Endothelial cell of umbilical vein (primary cell): ENCODE results near the gene SCN9A. TPM values are rescaled to one million over a fixed set of nuclear protein-coding genes. Genes with fewer than 3 reads are reported as not detected.

Experiments
- BruUV-seq: library from RNA; stranded (reverse); fragments of 400-500 nt; replicated peaks from 2 replicates; lab custom pipeline; 2021; lab: Mats Ljungman, UMichigan
- CTCF ChIA-PET: fragments of 300-600, 350-600 bp; sonication (Branson Sonifier 250); formaldehyde crosslinking; loops from one replicate; lab custom pipeline; 2021; ENCODE audit warnings: antibody characterized with exemption, inconsistent platforms; lab: Charles Lee
- POLR2A ChIA-PET: fragments of 300-600, 350-600 bp; sonication (Branson Sonifier 250); formaldehyde crosslinking; loops from one replicate; lab custom pipeline; 2021; ENCODE audit warnings: antibody characterized with exemption, inconsistent platforms; lab: Charles Lee
- DNase-seq: peaks from one replicate; pipeline ENCODE4 v3.0.0-alpha.2; 2011; ENCODE audit warnings: low read depth, low spot score
- FAIRE-seq: peaks from 2 replicates; lab custom pipeline; 2011; peaks lifted over from hg19 to GRCh38; lab: Jason Lieb, UNC
- H2AFZ ChIP-seq: 2 replicates; pipeline ENCODE4 v1.6.0; 2012; ENCODE audit warnings: low read depth, low read length, control low read depth, inconsistent platforms
- H3K27ac ChIP-seq: 2 replicates; pipeline ENCODE4 v1.5.1; 2011; ENCODE audit warnings: low read depth, mild to moderate bottlenecking, control low read depth, low read length, moderate library complexity; ENCODE audit not compliant: insufficient read depth
- H3K27me3 ChIP-seq, 2 experiments: 2 replicates each; pipeline versions ENCODE4 v1.6.0 to v1.6.1; 2011; ENCODE audit warnings: low read length in 2 of 2, mixed read lengths in 1 of 2; ENCODE audit not compliant: control insufficient read depth in 2 of 2, insufficient read depth in 2 of 2
- H3K36me3 ChIP-seq, 2 experiments: 2 replicates in 1 of 2; 3 replicates in 1 of 2; pipeline ENCODE4 v1.5.1; 2011; ENCODE audit warnings: low read length in 2 of 2, mild to moderate bottlenecking in 1 of 2, moderate library complexity in 1 of 2; ENCODE audit not compliant: control insufficient read depth in 2 of 2, insufficient read depth in 2 of 2; ENCODE audit errors: extremely low read depth in 1 of 2
- H3K4me1 ChIP-seq: 3 replicates; pipeline ENCODE4 v1.5.1; 2011; ENCODE audit warnings: mild to moderate bottlenecking, low read length; ENCODE audit not compliant: control insufficient read depth, insufficient read depth; ENCODE audit errors: extremely low read depth
- H3K4me2 ChIP-seq: 2 replicates; pipeline ENCODE4 v1.6.1; 2011; ENCODE audit warnings: low read length, control low read depth, mixed read lengths; ENCODE audit not compliant: insufficient read depth
- H3K4me3 ChIP-seq, 3 experiments: fragments of 200-600 bp in 1 of 3; sonication (generic), shearing (Covaris generic) in 1 of 3; replicated peaks in 1 of 3; 2 replicates each; pipeline ENCODE4 v1.5.1; 2011 to 2016; ENCODE audit warnings: control low read depth in 3 of 3, low read length in 3 of 3, mild to moderate bottlenecking in 2 of 3, inconsistent platforms in 1 of 3, low read depth in 1 of 3, moderate library complexity in 1 of 3; ENCODE audit not compliant: insufficient read depth in 1 of 3
- H3K79me2 ChIP-seq: 2 replicates; pipeline ENCODE4 v1.6.0; 2012; ENCODE audit warnings: low read length, inconsistent platforms; ENCODE audit not compliant: control insufficient read depth, insufficient read depth
- H3K9ac ChIP-seq: replicated peaks from 2 replicates; pipeline ENCODE3; 2011; ENCODE audit warnings: low read length, control low read depth; ENCODE audit not compliant: insufficient read depth; ENCODE audit errors: extremely low read depth
- H3K9me1 ChIP-seq: replicated peaks from 3 replicates; pipeline ENCODE4 v1.6.0; 2011; ENCODE audit warnings: mild to moderate bottlenecking, low read length; ENCODE audit not compliant: control insufficient read depth, insufficient read depth; ENCODE audit errors: extremely low read depth
- H3K9me3 ChIP-seq: replicated peaks from 2 replicates; pipeline ENCODE4 v1.5.1; 2012; ENCODE audit warnings: low read length, inconsistent platforms; ENCODE audit not compliant: control insufficient read depth, insufficient read depth
- H4K20me1 ChIP-seq: replicated peaks from 2 replicates; pipeline ENCODE3; 2011; ENCODE audit warnings: mild to moderate bottlenecking, low read length; ENCODE audit not compliant: control insufficient read depth, insufficient read depth; ENCODE audit errors: extremely low read depth
- CTCF ChIP-seq, 2 donors: IDR thresholded peaks; 1 replicate in 1 of 2; 2 replicates in 1 of 2; pipeline ENCODE4 v1.5.1; 2011; ENCODE audit warnings: low read length in 2 of 2, mild to moderate bottlenecking in 2 of 2, moderate library complexity in 2 of 2, control low read depth in 1 of 2, inconsistent platforms in 1 of 2, low read depth in 1 of 2; ENCODE audit not compliant: insufficient read depth in 1 of 2; ENCODE audit errors: extremely low read depth in 1 of 2
- EZH2 ChIP-seq: IDR thresholded peaks from 2 replicates; pipeline ENCODE4 v1.6.1; 2012; ENCODE audit warnings: borderline replicate concordance, low read depth, mild to moderate bottlenecking, moderate library complexity, low read length, inconsistent platforms; ENCODE audit not compliant: severe bottlenecking
- FOS ChIP-seq: IDR thresholded peaks from 2 replicates; pipeline ENCODE4 v1.6.1; 2011; ENCODE audit warnings: mild to moderate bottlenecking, low read length, moderate library complexity, borderline replicate concordance; ENCODE audit not compliant: insufficient read depth
- GATA2 ChIP-seq: IDR thresholded peaks from 2 replicates; pipeline ENCODE4 v1.7.0; 2011; ENCODE audit warnings: low read depth, mild to moderate bottlenecking, moderate library complexity, mixed read lengths, low read length; ENCODE audit not compliant: insufficient read length, insufficient read depth
- JUN ChIP-seq: IDR thresholded peaks from 2 replicates; pipeline ENCODE4 v1.6.1; 2011; ENCODE audit warnings: borderline replicate concordance, low read depth; ENCODE audit not compliant: insufficient read length, insufficient read depth
- MAX ChIP-seq: IDR thresholded peaks from 2 replicates; pipeline ENCODE4 v1.6.1; 2011; ENCODE audit not compliant: insufficient read depth, insufficient read length
- MYC ChIP-seq: IDR thresholded peaks from one replicate; pipeline ENCODE4 v1.6.1; 2011; ENCODE audit warnings: mild to moderate bottlenecking, low read depth, low read length
- POLR2A ChIP-seq: IDR thresholded peaks from 2 replicates; pipeline ENCODE4 v1.6.1; 2012; ENCODE audit warnings: low read depth, mild to moderate bottlenecking, control low read depth, low read length
- POLR2AphosphoS5 ChIP-seq: IDR thresholded peaks from 2 replicates; pipeline ENCODE4 v1.6.1; 2012; ENCODE audit warnings: low read depth, mild to moderate bottlenecking, control low read depth, low read length, moderate library complexity; ENCODE audit not compliant: insufficient read depth
- dilution Hi-C: fragments of 300-500 bp; cut with MboI; formaldehyde crosslinking; loops from one replicate; pipeline ENCODE4 v1.15.0; 2019; ENCODE audit warnings: low sequenced_read_pairs; ENCODE audit not compliant: extremely low pct_ligation_motif_present
- intact Hi-C: fragments of 100-400 bp; cut with micrococcal nuclease; formaldehyde crosslinking; loops from one replicate; pipeline ENCODE4 v1.10.0; 2022
- polyA plus RNA-seq, 4 experiments: library from polyadenylated mRNA; depleted of rRNA in 3 of 4; stranded (reverse) in 3 of 4; unstranded in 1 of 4; fragments of >200 nt; gene quantifications; 2 replicates each; pipeline versions ENCODE4 v1.2.1 to v1.2.3, GENCODE V29; 2011 to 2012; ENCODE audit warnings: missing spikeins in 1 of 4
- total RNA-seq: library from RNA; stranded (reverse); gene quantifications from 2 replicates; pipeline ENCODE4 v1.2.3, GENCODE V29; 2021

SCN9A gene
- total and polyA plus RNA-seq, 2 donors (not counting 3 experiments of a cell fraction or from before 2014, with no cell fraction given), result 0.88 to 1.6 TPM

- Histone ChIP-seq H4K20me1 (no peaks in the 10 kb centered on the region), H3K9me3 (no peaks in the 10 kb centered on the region), H3K4me2 (no peak overlapping the region), H2AFZ (no peak overlapping the region), H3K4me1 (no peaks in the 10 kb centered on the region), H3K9me1 (no peaks in the 10 kb centered on the region), H3K79me2 (no peaks in the 10 kb centered on the region), H3K4me3 (no peak overlapping the region), H3K27ac (no peak overlapping the region), H3K9ac (no peak overlapping the region), H3K36me3 (no peaks in the 10 kb centered on the region), H3K27me3 (no peaks in the 10 kb centered on the region)
- intact Hi-C loops, result no loop called here
- FAIRE-seq (no peak), DNase-seq (no peak)
- TF ChIP-seq MYC, result no peak
- TF ChIP-seq POLR2A, result no peak
- no peak for TF ChIP-seq FOS
- no peak for TF ChIP-seq POLR2AphosphoS5
- no peak for TF ChIP-seq MAX
- no peak for TF ChIP-seq EZH2
- no peak for TF ChIP-seq JUN
- TF ChIP-seq GATA2, result no peak
- TF ChIP-seq CTCF (IDR thresholded peaks at IDR 0.05; ENCODE audit: extremely low read depth in 1 of 2, insufficient read depth in 1 of 2, low read depth in 1 of 2, low read length in 2 of 2), result no peak
- CTCF ChIA-PET, result interaction anchor here (1.2 kb wide), 1 partner anchor 9 kb away, joined by 3 read pairs; no protein-coding TSS in a partner anchor
- POLR2A ChIA-PET, result no interaction called here
- dilution Hi-C loops, result no loop called here
- BruUV-seq, result no TSS peak
Measured at GRCh38 chr2:166284359-166284758, 91.4 kb downstream of the SCN9A start.
